ENCODE measurements around the gene CEACAM4. TPM values are rescaled to one million over a fixed set of nuclear protein-coding genes. Genes with fewer than 3 reads are reported as not detected.

Gene CEACAM4
- total RNA-seq, 1 donor from 2014 or later: not detected

GRCh38 chr19:41578886-41579285 is 48.0 kb downstream of the CEACAM4 start:
- no peak for DNase-seq (ENCODE audit: low read depth)
- TF ChIP-seq CTCF (IDR thresholded peaks at IDR 0.05; ENCODE audit: insufficient read depth, low read length, poor library complexity, severe bottlenecking): no peak
- no peak overlapping the region for H3K4me3 ChIP-seq (ENCODE audit: low read depth, low read length)

GRCh38 chr19:41577833-41578232 is 49.0 kb downstream of the CEACAM4 start:
- no peak for TF ChIP-seq CTCF (IDR thresholded peaks at IDR 0.05; ENCODE audit: insufficient read depth, low read length, poor library complexity, severe bottlenecking)
- DNase-seq (ENCODE audit: low read depth): no peak
- H3K4me3 ChIP-seq (ENCODE audit: low read depth, low read length): no peak overlapping the region
- no peaks in the 10 kb centered on the region for H3K27me3 ChIP-seq (ENCODE audit: control insufficient read depth, insufficient read depth, low read length)
- no peaks in the 10 kb centered on the region for H3K36me3 ChIP-seq (ENCODE audit: control insufficient read depth, insufficient read depth, low read length)

More at GRCh38 chr19:41578886-41579285, 48.0 kb downstream of the CEACAM4 start:
- Histone ChIP-seq H3K27me3 (ENCODE audit: control insufficient read depth, insufficient read depth, low read length) (no peaks in the 10 kb centered on the region), H3K36me3 (ENCODE audit: control insufficient read depth, insufficient read depth, low read length) (no peaks in the 10 kb centered on the region)

GRCh38 chr19:41577144-41577830 is 49.6 kb downstream of the CEACAM4 start:
- Histone ChIP-seq H3K4me3 (ENCODE audit: low read depth, low read length) (no peak overlapping the region), H3K36me3 (ENCODE audit: control insufficient read depth, insufficient read depth, low read length) (no peaks in the 10 kb centered on the region), H3K27me3 (ENCODE audit: control insufficient read depth, insufficient read depth, low read length) (no peaks in the 10 kb centered on the region)
- DNase-seq (ENCODE audit: low read depth): no peak
- no peak for TF ChIP-seq CTCF (IDR thresholded peaks at IDR 0.05; ENCODE audit: insufficient read depth, low read length, poor library complexity, severe bottlenecking)

- TF ChIP-seq CTCF (IDR thresholded peaks at IDR 0.05; ENCODE audit: insufficient read depth, low read length, poor library complexity, severe bottlenecking): no peak
- Histone ChIP-seq H3K4me3 (ENCODE audit: low read depth, low read length) (no peak within 1 kb of the TSS), H3K36me3 (ENCODE audit: control insufficient read depth, insufficient read depth, low read length) (no peaks in the 10 kb centered on the region), H3K27me3 (ENCODE audit: control insufficient read depth, insufficient read depth, low read length) (peaks cover 2% of the 10 kb centered on the region)
- DNase-seq (ENCODE audit: low read depth): no peak
Observed at GRCh38 chr19:41575998-41576397, 50.9 kb downstream of the CEACAM4 start, which contains the start of gene CEACAM21. Gene CEACAM21 (plus strand): TSS chr19:41576166. CDS start chr19:41576275, 109 bp downstream.

- Histone ChIP-seq H3K4me3 (ENCODE audit: low read depth, low read length) (no peak overlapping the region), H3K27me3 (ENCODE audit: control insufficient read depth, insufficient read depth, low read length) (peaks cover 10% of the 10 kb centered on the region), H3K36me3 (ENCODE audit: control insufficient read depth, insufficient read depth, low read length) (no peaks in the 10 kb centered on the region)
- TF ChIP-seq CTCF (IDR thresholded peaks at IDR 0.05; ENCODE audit: insufficient read depth, low read length, poor library complexity, severe bottlenecking): peak; percentile 89
- DNase-seq (ENCODE audit: low read depth): peak; percentile 7
Observed at GRCh38 chr19:41570639-41571112, 56.2 kb downstream of the CEACAM4 start.

- DNase-seq (ENCODE audit: low read depth): no peak
- Histone ChIP-seq H3K27me3 (ENCODE audit: control insufficient read depth, insufficient read depth, low read length) (peaks cover 13% of the 10 kb centered on the region), H3K36me3 (ENCODE audit: control insufficient read depth, insufficient read depth, low read length) (no peaks in the 10 kb centered on the region), H3K4me3 (ENCODE audit: low read depth, low read length) (no peak overlapping the region)
- TF ChIP-seq CTCF (IDR thresholded peaks at IDR 0.05; ENCODE audit: insufficient read depth, low read length, poor library complexity, severe bottlenecking): no peak
Observed at GRCh38 chr19:41570179-41570578, 56.7 kb downstream of the CEACAM4 start.

Measured in kidney epithelial cell (primary cell).